SIG-M5 treated with dmso at 0.1 percent for 504 hours (cell line): Measurements from ENCODE around the gene PDP2.

Experiments used
- DNase-seq: peaks from one replicate; lab custom pipeline; 2025; ENCODE audit not compliant: unreplicated experiment; lab: John Stamatoyannopoulos, UW

Gene PDP2

DNA sequence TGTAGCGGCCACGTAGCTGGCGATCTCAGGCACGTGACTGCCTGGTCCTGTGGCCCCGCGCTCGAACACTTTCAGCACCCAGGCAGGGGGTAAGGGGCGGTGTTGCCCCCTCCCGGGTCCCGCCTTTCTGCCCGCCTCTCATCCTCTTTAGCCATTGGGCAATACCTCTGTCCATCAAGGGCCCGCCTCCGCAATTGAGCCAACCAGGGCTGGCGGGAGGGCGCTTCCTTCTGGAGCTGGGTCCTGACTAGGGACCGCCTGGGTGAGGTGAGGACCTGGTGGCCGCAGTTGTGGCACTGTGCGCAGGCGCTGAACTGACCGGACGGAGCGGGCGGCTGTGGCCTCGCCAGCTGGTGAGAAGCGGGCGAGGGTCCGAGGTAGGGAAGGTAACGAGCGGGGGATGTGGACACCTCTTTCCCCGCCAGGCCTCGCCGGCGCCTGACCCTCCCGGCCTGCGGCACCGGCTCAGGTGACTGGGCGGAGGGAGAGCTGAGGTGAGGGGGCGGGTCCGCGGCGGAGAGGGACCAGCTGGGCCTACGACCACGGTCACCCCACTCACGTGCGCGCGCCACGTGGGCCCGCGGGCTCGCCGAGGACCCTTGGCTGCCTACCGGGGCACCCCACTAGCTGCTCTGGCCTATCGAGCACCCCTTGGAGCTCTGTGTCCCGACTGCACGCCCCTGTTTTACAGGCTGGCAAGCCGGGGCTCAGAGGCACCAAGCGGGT, at the start of gene PDP2:
TSS of gene PDP2 (plus strand) at position 228 of the 726 bp plus-strand sequence. CDS start 3,770 bp downstream, outside the sequence.
- DNase-seq: peak; percentile 86

GRCh38 chr16:66832190-66832589, 48.1 kb upstream of the PDP2 start:
- DNase-seq: no peak

DNA sequence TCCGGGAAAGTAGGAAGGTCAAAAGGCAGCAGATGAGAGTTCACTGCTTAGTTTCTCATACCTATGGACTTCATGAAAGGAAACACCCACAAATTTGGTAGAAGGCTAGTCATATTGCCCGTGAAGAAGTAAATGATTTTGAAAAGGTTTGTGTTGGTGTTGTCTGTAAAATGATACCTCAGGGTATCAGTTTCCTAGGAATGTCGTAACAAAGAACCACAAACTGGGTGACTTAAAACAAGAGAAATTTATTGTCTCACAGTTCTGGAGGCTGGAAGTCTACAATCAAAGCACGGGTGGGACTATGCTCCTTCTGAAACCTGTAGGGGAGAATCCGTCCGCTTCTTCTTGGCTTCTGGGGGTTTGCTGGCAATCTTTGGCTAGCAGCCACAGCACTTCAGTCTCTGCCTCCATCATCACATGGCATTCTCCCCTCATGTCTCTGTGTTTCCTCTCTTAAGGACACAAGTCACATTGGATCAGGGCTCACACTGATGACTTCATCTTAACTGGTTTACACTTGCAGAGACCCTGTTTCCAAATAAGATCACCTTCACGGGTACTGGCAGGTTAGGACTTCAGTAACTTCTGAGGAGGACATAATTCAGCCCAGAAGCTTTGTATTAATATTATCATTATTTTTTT, 47.5 kb upstream of the PDP2 start:
- DNase-seq: no peak

DNA sequence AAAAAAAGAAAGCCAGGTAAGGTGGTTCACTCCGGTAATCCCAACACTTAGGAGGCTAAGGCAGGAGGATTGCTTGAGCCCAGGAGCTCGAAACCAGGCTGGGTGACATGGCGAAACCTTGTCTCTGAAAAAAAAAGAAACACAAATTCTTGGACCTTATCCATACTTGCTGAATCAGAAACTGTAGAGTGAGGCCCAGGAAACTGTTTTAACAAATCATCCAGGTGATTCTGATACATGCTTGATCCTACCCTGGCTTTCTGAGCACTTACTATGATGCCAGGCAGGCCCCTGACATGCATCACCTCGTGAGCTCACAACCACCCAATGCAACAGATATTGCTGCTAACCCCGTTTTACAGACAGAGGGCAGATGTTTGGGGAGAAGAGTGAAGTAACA, 45.6 kb upstream of the PDP2 start:
- no peak for DNase-seq

DNA sequence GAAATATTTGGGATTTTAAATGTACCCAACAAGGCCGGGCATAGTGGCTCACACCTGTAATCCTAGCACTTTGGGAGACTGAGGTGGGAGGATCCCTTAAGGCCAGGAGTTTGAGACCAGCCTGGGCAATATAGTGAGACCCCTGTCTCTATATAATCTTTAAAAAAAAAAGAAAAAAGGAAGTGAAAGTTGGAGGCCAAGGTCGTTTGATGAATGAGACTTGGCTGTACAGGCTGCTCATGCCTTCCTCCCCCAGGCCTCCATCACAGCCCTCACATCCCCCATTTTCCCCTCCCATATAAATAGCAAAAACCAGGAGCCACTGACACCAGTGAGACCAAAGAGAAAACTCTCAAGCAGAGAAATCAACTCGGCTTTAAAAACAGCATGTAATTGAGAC, 39.4 kb upstream of the PDP2 start:
- DNase-seq: no peak

DNA sequence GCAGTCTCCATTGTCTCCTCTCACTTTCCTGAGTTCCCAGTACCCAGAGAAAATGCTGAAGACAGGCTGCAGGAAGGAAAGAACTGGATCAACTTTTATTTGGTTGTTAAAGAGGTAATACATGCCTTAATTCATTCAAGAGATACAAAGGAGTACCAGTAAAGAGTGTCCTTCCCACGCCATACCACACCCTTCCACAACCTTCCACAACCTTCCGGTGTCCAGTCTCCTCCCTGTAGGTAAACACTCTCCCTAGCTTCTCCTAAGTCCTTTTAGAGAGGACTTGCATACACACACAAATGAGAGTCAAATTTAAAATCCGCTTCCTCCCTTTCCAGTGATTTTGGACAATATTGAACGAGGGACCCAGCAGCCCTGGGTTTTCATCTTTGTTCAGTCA, 38.9 kb upstream of the PDP2 start:
- DNase-seq: no peak

- DNase-seq: no peak
These were observed 37.5 kb upstream of the PDP2 start for GRCh38 chr16:66842765-66843164.

- no peak for DNase-seq
These were observed 37.1 kb upstream of the PDP2 start for GRCh38 chr16:66843191-66843590.

DNA sequence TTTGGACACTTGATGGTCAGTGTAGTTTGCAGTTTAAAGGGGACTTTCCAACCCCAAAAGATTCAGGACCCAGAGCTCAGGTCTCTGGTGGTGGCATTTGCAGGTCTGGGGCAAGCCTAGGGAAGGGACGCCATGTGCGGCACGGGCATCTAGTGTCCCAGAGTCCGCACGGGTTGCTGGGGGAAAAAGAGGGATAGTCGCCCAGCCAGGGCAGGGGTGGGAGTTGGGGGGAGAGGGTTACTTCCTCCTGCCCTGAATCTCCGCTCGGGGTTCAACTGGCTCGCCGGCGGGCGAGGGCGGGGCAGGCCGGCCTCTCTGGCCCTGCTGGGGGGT, 36.3 kb upstream of the PDP2 start:
- no peak for DNase-seq

DNA sequence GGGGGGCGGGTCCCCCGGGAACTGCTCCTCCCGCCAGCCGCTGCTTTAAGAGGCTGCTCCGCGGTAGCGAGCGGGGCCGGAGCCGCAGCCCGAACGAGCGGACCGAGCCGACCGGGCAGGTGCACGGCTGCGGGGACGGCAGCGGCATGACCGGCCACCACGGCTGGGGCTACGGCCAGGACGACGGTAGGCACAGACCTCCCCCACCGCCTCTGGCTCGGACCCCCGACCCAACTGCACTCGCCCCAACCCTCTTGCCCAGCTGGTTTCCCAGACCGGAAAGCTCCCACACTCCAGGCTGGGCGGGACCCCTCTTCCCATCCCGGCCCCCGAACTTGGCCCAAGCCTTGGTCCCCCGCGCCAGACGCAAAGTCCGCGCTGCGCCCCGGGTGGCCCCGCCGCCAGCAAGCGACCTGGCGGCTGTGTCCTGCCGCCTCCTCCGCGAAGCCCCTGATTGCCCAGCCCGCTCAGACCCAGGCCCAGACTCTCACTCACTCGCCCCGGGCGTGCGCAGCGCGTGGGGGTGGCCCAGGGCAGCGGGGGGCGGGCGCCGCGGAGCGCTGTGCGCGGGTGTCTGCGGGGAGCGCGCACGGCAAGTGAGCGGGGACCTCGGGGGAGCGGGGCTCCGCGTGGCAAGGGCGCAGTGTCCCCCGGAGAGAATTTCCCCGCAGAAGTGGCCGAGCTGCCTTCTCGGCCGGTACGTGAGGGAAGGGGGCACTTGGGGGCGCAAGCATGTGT, 35.8 kb upstream of the PDP2 start, which contains the start of gene CA7:
TSS of gene CA7 (plus strand) at position 73 of the 738 bp plus-strand sequence. CDS start at position 147, 74 bp downstream.
- DNase-seq: no peak

- DNase-seq: no peak
These were observed 35.3 kb upstream of the PDP2 start for GRCh38 chr16:66845080-66845410.

DNA sequence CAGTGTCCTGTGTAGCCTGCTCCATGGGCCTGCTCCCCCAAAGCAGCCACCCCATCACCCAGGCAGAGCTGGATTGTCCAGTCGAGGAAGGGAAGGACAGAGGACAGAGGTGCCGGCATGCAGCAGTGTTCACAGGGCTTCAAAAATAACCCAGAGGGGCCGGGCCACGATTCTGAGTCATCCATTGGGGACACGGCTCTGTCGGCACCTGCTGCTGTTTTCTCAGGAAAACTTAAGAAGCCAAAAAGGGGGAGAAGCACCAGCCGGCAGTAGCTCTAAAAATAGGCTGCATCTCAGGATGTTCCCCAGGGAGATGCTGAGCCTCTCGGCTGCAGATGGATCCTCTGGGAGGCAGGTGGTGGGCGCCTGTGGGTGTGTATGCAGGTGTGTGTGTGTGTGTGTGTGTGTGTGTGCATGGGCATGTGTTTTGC, 34.5 kb upstream of the PDP2 start:
- no peak for DNase-seq

- no peak for DNase-seq
These were observed 34.0 kb upstream of the PDP2 start for GRCh38 chr16:66846266-66846665.

DNA sequence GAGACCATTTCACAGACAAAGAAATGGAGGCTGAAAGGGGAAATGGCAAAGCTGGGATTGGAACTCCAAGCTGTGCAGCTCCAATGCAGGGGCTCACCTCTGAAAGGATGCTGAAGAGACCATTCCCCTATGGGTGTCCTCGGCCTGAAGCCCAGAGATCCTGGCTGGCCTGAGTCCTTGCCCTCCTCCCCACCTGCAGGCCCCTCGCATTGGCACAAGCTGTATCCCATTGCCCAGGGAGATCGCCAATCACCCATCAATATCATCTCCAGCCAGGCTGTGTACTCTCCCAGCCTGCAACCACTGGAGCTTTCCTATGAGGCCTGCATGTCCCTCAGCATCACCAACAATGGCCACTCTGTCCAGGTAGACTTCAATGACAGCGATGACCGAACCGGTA, 33.5 kb upstream of the PDP2 start:
- DNase-seq: no peak

DNA sequence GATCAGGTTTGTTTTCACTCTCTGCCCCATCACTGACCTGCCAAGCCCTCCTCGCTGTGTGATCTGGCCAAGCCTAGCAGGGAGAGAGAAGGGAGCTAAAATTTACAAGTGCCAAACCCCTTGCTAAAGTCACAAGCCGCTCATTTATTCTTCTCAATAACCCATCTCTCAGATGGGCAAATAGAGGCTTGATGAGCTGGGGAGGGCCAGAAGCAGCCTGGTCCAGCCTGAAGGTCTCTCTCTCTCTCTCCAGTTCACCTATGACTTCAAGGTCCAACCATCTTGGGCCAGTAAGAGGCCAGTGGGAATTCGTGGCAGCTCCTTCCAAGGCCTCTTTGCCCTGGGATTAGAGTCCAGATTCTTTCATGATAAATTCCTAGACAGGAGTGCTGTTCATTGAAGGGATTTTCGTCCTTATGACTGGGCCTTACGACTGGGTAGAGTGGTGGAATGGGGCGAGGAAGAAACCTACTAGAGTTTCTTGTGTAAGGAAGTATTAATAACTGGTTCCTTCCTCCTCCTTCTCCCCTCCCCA, 32.7 kb upstream of the PDP2 start:
- no peak for DNase-seq

GRCh38 chr16:66848172-66848571, 32.1 kb upstream of the PDP2 start:
- DNase-seq: no peak

DNA sequence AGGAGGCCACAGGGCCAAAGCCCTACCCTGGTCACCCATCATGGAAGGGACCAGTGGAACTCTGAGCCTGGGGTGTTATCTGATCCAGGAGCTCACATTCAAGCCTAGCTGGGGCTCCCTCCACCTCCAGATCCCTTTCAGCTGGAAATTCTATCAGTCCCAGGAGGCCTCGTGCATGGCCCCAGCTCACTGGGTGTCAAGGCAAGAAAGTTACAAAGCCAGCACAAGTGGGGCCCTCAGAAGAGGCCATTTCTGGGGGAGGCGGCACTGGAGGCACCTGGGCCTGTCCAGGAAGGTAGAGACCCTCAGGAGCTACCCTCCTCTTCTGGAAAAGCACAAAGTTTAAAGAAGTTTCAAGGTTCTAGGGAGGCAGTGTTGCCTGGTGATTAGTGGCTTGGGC, 31.3 kb upstream of the PDP2 start:
- no peak for DNase-seq

GRCh38 chr16:66849549-66849948, 30.8 kb upstream of the PDP2 start:
- no peak for DNase-seq

- DNase-seq: peak; percentile 36
These were observed 30.1 kb upstream of the PDP2 start for GRCh38 chr16:66850115-66850815.

- no peak for DNase-seq
These were observed 28.9 kb upstream of the PDP2 start for GRCh38 chr16:66851166-66851964.
